Neural crest cell (in vitro differentiated cells): Measurements from ENCODE around the gene OPTC. TPM values are rescaled to one million over a fixed set of nuclear protein-coding genes. Genes with fewer than 3 reads are reported as not detected.

ENCODE experiments used
- DNase-seq: peaks from one replicate; pipeline ENCODE4 v3.0.0; 2021; ENCODE audit warnings: low read depth, mixed read lengths, low spot score
- H3K27ac Mint-ChIP-seq: one replicate; pipeline ENCODE4 v1.8.0; 2021; ENCODE audit warnings: mild to moderate bottlenecking, mixed read lengths; ENCODE audit not compliant: unreplicated experiment
- H3K27me3 Mint-ChIP-seq: 2 replicates; pipeline ENCODE4 v1.8.0; 2021; ENCODE audit warnings: low read depth, mild to moderate bottlenecking, mixed read lengths
- H3K36me3 Mint-ChIP-seq: 2 replicates; pipeline ENCODE4 v1.8.0; 2021; ENCODE audit warnings: low read depth, mild to moderate bottlenecking, mixed read lengths
- H3K4me1 Mint-ChIP-seq: 2 replicates; pipeline ENCODE4 v1.8.0; 2021; ENCODE audit warnings: mixed read lengths
- H3K4me3 Mint-ChIP-seq: one replicate; pipeline ENCODE4 v1.8.0; 2021; ENCODE audit warnings: mild to moderate bottlenecking, mixed read lengths
- H3K9me3 Mint-ChIP-seq: 2 replicates; pipeline ENCODE4 v1.8.0; 2021; ENCODE audit warnings: mixed read lengths
- total RNA-seq: library from RNA; stranded (reverse); gene quantifications from 2 replicates; pipeline ENCODE4 v1.2.1, GENCODE V29; 2021
- TF ChIP-seq, protein P1 (sequence below): fragments of 200-600 bp; sonication (generic); conservative IDR thresholded peaks from 2 replicates; pipeline ENCODE4 v1.5.0; 2021; ENCODE audit warnings: antibody characterized with exemption, mild to moderate bottlenecking

OPTC gene
- total RNA-seq, 1 donor from 2014 or later: not detected

DNA sequence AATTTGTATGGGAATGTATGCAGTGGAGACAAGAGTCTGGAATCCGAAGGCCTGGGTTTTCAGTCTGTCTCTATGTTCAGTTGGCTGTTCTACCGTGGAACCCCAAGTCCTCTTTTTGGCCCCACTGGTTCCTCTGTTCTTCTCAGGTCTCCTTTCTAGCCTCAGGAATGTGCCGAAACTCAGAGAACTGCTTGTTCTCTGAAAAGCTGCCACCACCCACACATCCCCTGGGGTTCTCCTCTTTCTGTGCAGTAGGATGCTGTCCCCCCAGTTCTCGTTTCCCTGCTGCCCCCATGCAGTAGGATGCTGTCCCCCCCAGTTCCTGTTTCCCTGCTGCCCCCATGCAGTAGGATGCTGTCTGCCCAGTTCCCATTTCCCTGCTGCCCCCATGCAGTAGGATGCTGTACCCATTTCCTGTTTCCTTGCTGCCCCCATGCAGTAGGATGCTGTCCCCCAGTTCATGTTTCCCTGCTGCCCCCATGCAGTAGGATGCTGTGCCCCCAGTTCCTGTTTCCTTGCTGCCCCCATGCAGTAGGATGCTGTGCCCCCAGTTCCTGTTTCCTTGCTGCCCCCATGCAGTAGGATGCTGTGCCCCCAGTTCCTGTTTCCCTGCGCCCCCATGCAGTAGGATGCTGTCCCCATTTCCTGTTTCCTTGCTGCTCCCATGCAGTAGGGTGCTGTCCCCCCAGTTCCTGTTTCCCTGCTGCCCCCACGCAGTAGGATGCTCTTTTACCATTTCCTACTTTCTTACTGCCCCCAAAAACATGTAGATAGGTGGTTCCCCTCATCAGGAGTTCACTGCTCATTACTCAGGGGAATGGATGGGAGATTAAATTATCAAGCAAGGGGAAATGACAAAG, 35.3 kb downstream of the OPTC start:
- DNase-seq: no peak
- Mint-ChIP-seq H3K27me3 (no peaks in the 10 kb centered on the region), H3K4me3 (no peak overlapping the region), H3K9me3 (no peaks in the 10 kb centered on the region), H3K27ac (no peak overlapping the region), H3K36me3 (no peaks in the 10 kb centered on the region), H3K4me1 (peaks cover 32% of the 10 kb centered on the region)
- TF ChIP-seq, protein P1, sequence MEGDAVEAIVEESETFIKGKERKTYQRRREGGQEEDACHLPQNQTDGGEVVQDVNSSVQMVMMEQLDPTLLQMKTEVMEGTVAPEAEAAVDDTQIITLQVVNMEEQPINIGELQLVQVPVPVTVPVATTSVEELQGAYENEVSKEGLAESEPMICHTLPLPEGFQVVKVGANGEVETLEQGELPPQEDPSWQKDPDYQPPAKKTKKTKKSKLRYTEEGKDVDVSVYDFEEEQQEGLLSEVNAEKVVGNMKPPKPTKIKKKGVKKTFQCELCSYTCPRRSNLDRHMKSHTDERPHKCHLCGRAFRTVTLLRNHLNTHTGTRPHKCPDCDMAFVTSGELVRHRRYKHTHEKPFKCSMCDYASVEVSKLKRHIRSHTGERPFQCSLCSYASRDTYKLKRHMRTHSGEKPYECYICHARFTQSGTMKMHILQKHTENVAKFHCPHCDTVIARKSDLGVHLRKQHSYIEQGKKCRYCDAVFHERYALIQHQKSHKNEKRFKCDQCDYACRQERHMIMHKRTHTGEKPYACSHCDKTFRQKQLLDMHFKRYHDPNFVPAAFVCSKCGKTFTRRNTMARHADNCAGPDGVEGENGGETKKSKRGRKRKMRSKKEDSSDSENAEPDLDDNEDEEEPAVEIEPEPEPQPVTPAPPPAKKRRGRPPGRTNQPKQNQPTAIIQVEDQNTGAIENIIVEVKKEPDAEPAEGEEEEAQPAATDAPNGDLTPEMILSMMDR: no peak

DNA sequence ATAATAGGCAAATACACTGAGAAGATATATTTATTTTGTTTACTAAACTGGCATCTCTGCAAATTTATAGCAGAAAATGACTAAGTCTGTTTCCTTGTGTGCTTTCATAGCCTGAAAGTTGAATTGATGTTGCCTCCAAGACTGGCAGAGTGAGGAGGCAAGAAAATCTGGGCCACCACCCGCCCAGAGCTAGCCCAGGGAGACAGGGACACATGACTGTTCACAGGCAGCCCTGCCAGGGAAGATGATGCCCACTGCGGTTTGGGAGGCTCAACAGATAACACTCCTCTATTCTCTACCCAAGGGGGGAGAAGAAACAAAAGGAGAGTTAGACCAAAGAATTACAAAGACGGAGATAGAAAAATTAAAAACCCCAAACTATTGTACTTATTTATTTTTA, 37.1 kb downstream of the OPTC start:
- Mint-ChIP-seq H3K27me3 (no peaks in the 10 kb centered on the region), H3K4me1 (peaks cover 24% of the 10 kb centered on the region), H3K9me3 (no peaks in the 10 kb centered on the region), H3K4me3 (no peak overlapping the region), H3K27ac (no peak overlapping the region), H3K36me3 (no peaks in the 10 kb centered on the region)
- TF ChIP-seq, protein P1: no peak
- no peak for DNase-seq

DNA sequence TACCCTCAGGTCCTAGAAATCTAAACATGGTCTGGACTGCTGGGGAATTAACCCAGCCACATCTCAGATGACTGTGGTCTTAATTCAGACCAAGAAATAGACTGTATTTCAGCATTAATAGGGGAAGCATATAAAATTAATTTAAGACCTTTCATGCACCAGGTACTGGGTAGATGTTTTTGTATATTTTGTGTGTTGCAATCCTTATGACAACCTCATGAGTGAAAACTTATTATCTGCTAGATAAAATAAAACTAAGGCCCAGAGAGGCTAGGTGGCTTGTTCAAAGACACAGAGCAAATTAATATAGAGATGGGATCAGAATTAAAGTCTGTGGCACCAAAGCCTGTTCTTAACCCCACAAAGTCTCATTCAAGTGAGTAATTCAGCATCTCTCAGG, 40.1 kb downstream of the OPTC start:
- H3K4me3 Mint-ChIP-seq: no peak overlapping the region
- DNase-seq: no peak
- no peaks in the 10 kb centered on the region for H3K27me3 Mint-ChIP-seq
- TF ChIP-seq, protein P1: no peak
- H3K27ac Mint-ChIP-seq: no peak overlapping the region
- no peaks in the 10 kb centered on the region for H3K9me3 Mint-ChIP-seq
- no peaks in the 10 kb centered on the region for H3K36me3 Mint-ChIP-seq
- peaks cover 9% of the 10 kb centered on the region for H3K4me1 Mint-ChIP-seq

DNA sequence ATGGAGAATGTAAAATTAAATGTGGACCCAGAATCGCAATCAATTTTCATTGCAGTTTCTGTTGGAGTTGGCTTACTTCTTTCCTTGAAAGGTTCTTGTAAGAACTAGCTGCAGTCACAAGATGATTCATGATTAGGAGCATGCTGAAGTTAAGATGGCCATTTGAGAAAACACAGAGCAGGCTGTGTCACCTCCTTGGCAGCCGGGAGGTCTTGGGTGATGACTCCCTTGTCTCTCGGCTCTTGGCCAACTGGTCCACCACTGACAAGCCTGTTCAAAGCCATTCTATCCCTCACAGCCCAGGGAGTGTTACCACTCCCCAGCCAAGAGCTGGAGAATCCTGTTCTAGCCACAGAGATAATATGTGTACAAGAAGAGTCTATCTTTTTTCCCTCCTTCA, 40.6 kb downstream of the OPTC start:
- Mint-ChIP-seq H3K27me3 (no peaks in the 10 kb centered on the region), H3K4me3 (no peak overlapping the region), H3K27ac (no peak overlapping the region), H3K4me1 (peaks cover 9% of the 10 kb centered on the region), H3K36me3 (no peaks in the 10 kb centered on the region), H3K9me3 (no peaks in the 10 kb centered on the region)
- DNase-seq: no peak
- TF ChIP-seq, protein P1: no peak

DNA sequence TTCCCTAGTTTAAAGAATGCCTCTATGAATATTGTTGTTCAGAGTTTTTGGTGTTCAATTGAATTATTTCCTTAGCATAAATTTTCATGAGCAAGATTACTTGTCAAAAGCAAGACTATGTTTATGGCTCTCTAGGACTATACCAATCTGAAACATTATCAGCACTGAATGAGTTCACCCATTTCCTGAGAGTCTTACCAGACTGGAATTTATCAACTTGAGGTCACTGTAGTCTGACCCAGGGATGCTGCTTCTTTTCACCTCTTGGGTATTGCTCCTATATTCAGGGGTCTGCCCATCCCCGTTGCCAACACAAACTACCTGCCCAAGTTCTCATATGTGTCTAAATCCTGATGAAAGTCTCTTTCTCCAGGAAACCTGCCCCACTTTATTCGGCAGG, 42.6 kb downstream of the OPTC start:
- Mint-ChIP-seq H3K36me3 (no peaks in the 10 kb centered on the region), H3K4me3 (no peak overlapping the region), H3K27ac (no peak overlapping the region), H3K9me3 (no peaks in the 10 kb centered on the region), H3K27me3 (no peaks in the 10 kb centered on the region), H3K4me1 (peaks cover 9% of the 10 kb centered on the region)
- no peak for DNase-seq
- TF ChIP-seq, protein P1: no peak
